HepG2 (cell line): Measurements from ENCODE around the gene ECPAS. TPM values are rescaled to one million over a fixed set of nuclear protein-coding genes. Genes with fewer than 3 reads are reported as not detected.

Source experiments
- CCDC6 ChIP-seq: sonication (generic); formaldehyde crosslinking; IDR thresholded peaks from 2 replicates; pipeline ENCODE4 v1.8.1; 2022; ENCODE audit warnings: mild to moderate bottlenecking, missing genetic modification reagents, moderate library complexity
- DMAP1 ChIP-seq: IDR thresholded peaks from 2 replicates; pipeline ENCODE4 v1.6.1; 2016
- FOXP4 ChIP-seq: sonication (generic); formaldehyde crosslinking; IDR thresholded peaks from 2 replicates; pipeline ENCODE4 v1.4.0; 2020; ENCODE audit warnings: missing genetic modification reagents
- HDAC2 ChIP-seq: sonication (generic); formaldehyde crosslinking; IDR thresholded peaks from 2 replicates; pipeline ENCODE4 v1.4.0; 2020; ENCODE audit warnings: missing genetic modification reagents
- HNF4A ChIP-seq: sonication (generic); formaldehyde crosslinking; IDR thresholded peaks from 2 replicates; pipeline ENCODE4 v1.4.0; 2020; ENCODE audit warnings: missing genetic modification reagents
- MYPOP ChIP-seq: sonication (generic); formaldehyde crosslinking; IDR thresholded peaks from 2 replicates; pipeline ENCODE4 v1.8.1; 2023; ENCODE audit warnings: mild to moderate bottlenecking, moderate library complexity, missing genetic modification reagents
- MZF1 ChIP-seq: sonication (generic); formaldehyde crosslinking; IDR thresholded peaks from 2 replicates; pipeline ENCODE4 v1.8.1; 2023; ENCODE audit warnings: mild to moderate bottlenecking, missing genetic modification reagents, borderline replicate concordance
- NCOR1 ChIP-seq: fragments of 200-600 bp; sonication (generic); IDR thresholded peaks from 2 replicates; pipeline ENCODE4 v1.7.0; 2017; ENCODE audit warnings: antibody characterized with exemption, low read length, borderline replicate concordance
- NR2F2 ChIP-seq: IDR thresholded peaks from 2 replicates; pipeline ENCODE4 v1.6.1; 2012; ENCODE audit warnings: low read depth, inconsistent platforms, borderline replicate concordance
- PLRG1 ChIP-seq: fragments of 450-650 bp; conservative IDR thresholded peaks from 2 replicates; pipeline ENCODE4 v1.6.1; 2016
- RFXANK ChIP-seq: IDR thresholded peaks from 2 replicates; pipeline ENCODE4 v1.6.1; 2016
- SIN3A ChIP-seq: IDR thresholded peaks from 2 replicates; pipeline ENCODE4 v1.6.1; 2011; ENCODE audit warnings: low read depth, mild to moderate bottlenecking, control low read depth, low read length, borderline replicate concordance
- SMYD3 ChIP-seq: sonication (generic); formaldehyde crosslinking; IDR thresholded peaks from 2 replicates; pipeline ENCODE4 v1.8.1; 2023; ENCODE audit warnings: mild to moderate bottlenecking, missing genetic modification reagents
- ZFP36L2 ChIP-seq: sonication (generic); formaldehyde crosslinking; IDR thresholded peaks from 2 replicates; pipeline ENCODE4 v1.4.0; 2020; ENCODE audit warnings: missing genetic modification reagents
- ZHX2 ChIP-seq, 2 experiments: sonication (generic) in 1 of 2; formaldehyde crosslinking in 1 of 2; IDR thresholded peaks; 2 replicates each; pipeline versions ENCODE4 v1.6.1 to v1.9.0; 2014 to 2022; ENCODE audit warnings: antibody characterized with exemption in 1 of 2, borderline replicate concordance in 1 of 2, inconsistent platforms in 1 of 2, low read depth in 1 of 2, missing genetic modification reagents in 1 of 2
- ZNF225 ChIP-seq: sonication (generic); formaldehyde crosslinking; IDR thresholded peaks from 2 replicates; pipeline ENCODE4 v1.4.0; 2020; ENCODE audit warnings: mild to moderate bottlenecking, missing genetic modification reagents
- ZNF230 ChIP-seq: sonication (generic); formaldehyde crosslinking; IDR thresholded peaks from 2 replicates; pipeline ENCODE4 v1.4.0; 2020; ENCODE audit warnings: mild to moderate bottlenecking, missing genetic modification reagents
- ZNF564 ChIP-seq: sonication (generic); formaldehyde crosslinking; IDR thresholded peaks from 2 replicates; pipeline ENCODE4 v1.8.1; 2023; ENCODE audit warnings: mild to moderate bottlenecking, missing genetic modification reagents
- ZNF615 ChIP-seq: sonication (generic); formaldehyde crosslinking; IDR thresholded peaks from 2 replicates; pipeline ENCODE4 v1.5.0; 2020; ENCODE audit warnings: mild to moderate bottlenecking, missing genetic modification reagents, borderline replicate concordance
- ZNF749 ChIP-seq: sonication (generic); formaldehyde crosslinking; IDR thresholded peaks from 2 replicates; pipeline ENCODE4 v1.8.0; 2022; ENCODE audit warnings: mild to moderate bottlenecking, missing genetic modification reagents, moderate library complexity, borderline replicate concordance
- ZSCAN29 ChIP-seq: sonication (generic); formaldehyde crosslinking; conservative IDR thresholded peaks from 2 replicates; pipeline ENCODE4 v1.4.0; 2020; ENCODE audit warnings: mild to moderate bottlenecking, missing genetic modification reagents
- ZUFSP ChIP-seq: sonication (generic); formaldehyde crosslinking; IDR thresholded peaks from 2 replicates; pipeline ENCODE4 v1.9.0; 2021; ENCODE audit warnings: missing genetic modification reagents, mild to moderate bottlenecking, borderline replicate concordance
- polyA plus RNA-seq, 8 experiments: library from polyadenylated mRNA; depleted of rRNA in 3 of 8; stranded (reverse) in 7 of 8; unstranded in 1 of 8; fragments of >200 nt; fragmentation: Illumina TruSeq in 4 of 8; extraction: Trizol in 4 of 8; gene quantifications; 2 replicates each; pipeline versions ENCODE4 v1.2.1 to v1.2.3, GENCODE V29; 2011 to 2016; ENCODE audit warnings: low read depth in 4 of 8, missing spikeins in 1 of 8, mixed read lengths in 1 of 8; ENCODE audit not compliant: insufficient read depth in 1 of 8
- total RNA-seq, 5 experiments: library from RNA; depleted of rRNA; stranded (reverse); fragments of >200 nt; fragmentation: Illumina TruSeq; extraction: Trizol; gene quantifications; 2 replicates each; pipeline ENCODE4 v1.2.3, GENCODE V29; 2016; ENCODE audit warnings: low read depth in 1 of 5

The ECPAS gene
- total and polyA plus RNA-seq, 2 of the 13 experiments (the other 11 are each of a cell fraction or from before 2014, with no cell fraction given), result 35.3 to 58.0 TPM

- TF ChIP-seq ZUFSP (CRISPR knock-in tag) (no peak), NCOR1 (peak; percentile 42; the same call in 1 of the 2 replicates), ZFP36L2 (CRISPR knock-in tag) (no peak), HNF4A (CRISPR knock-in tag) (peak; percentile 89), FOXP4 (CRISPR knock-in tag) (peak; percentile 27; the same call in 1 of the 2 replicates), NR2F2 (no peak), SMYD3 (CRISPR knock-in tag) (no peak), CCDC6 (CRISPR knock-in tag) (no peak), ZHX2 (IDR thresholded peaks at IDR 0.05; ENCODE audit: low read depth) (no peak), ZHX2 (CRISPR knock-in tag; IDR thresholded peaks at IDR 0.05; ENCODE audit: borderline replicate concordance) (no peak), PLRG1 (no peak), HDAC2 (CRISPR knock-in tag) (peak; percentile 56; the same call in 1 of the 2 replicates), ZNF564 (CRISPR knock-in tag) (no peak), SIN3A (no peak), ZNF225 (CRISPR knock-in tag) (no peak), ZSCAN29 (CRISPR knock-in tag) (no peak), RFXANK (CRISPR knock-in tag) (no peak), ZNF749 (no peak), ZNF615 (CRISPR knock-in tag) (no peak), DMAP1 (CRISPR knock-in tag) (no peak), MZF1 (CRISPR knock-in tag) (no peak), ZNF230 (CRISPR knock-in tag) (no peak), MYPOP (CRISPR knock-in tag) (no peak)
Measured at GRCh38 chr9:111474385-111474784, 9.8 kb downstream of the ECPAS start (continued).
